ENCODE measurements around the gene KCNK10. TPM values are rescaled to one million over a fixed set of nuclear protein-coding genes. Genes with fewer than 3 reads are reported as not detected.

The KCNK10 gene
- total RNA-seq, 6 donors from 2014 or later = 0.13 to 0.30 TPM; not detected in 4

GRCh38 chr14:88286309-88286708 lies 36.8 kb downstream of the KCNK10 start:
- 55 to 65% methylated on average over 1 of the region's 1 CpG for WGBS, 2 donors
- Histone ChIP-seq H3K36me3 (no peaks in the 10 kb centered on the region), H3K9me3 (no peaks in the 10 kb centered on the region)

GRCh38 chr14:88281447-88281846 lies 41.6 kb downstream of the KCNK10 start:
- no peaks in the 10 kb centered on the region for H3K4me1 ChIP-seq
- H3K27ac ChIP-seq = no peak overlapping the region
- H3K36me3 ChIP-seq = no peaks in the 10 kb centered on the region
- no peaks in the 10 kb centered on the region for H3K9me3 ChIP-seq
- DNase-seq (no peak), ATAC-seq (ENCODE audit: low FRiP score in 2 of 2) (no peak)
- no peaks in the 10 kb centered on the region for H3K27me3 ChIP-seq
- TF ChIP-seq EP300 (IDR thresholded peaks at IDR 0.05) (no peak), POLR2AphosphoS5 (IDR thresholded peaks at IDR 0.05) (no peak), POLR2A (IDR thresholded peaks at IDR 0.05) (no peak), CTCF (IDR thresholded peaks at IDR 0.05) (no peak)
- no peak overlapping the region for H3K4me3 ChIP-seq
- WGBS, 2 donors = 78 to 81% methylated on average over 3 of the region's 3 CpGs

More at GRCh38 chr14:88286309-88286708, 36.8 kb downstream of the KCNK10 start:
- H3K27me3 ChIP-seq = no peaks in the 10 kb centered on the region
- no peaks in the 10 kb centered on the region for H3K4me1 ChIP-seq
- TF ChIP-seq CTCF (IDR thresholded peaks at IDR 0.05) = no peak
- no peak for TF ChIP-seq EP300 (IDR thresholded peaks at IDR 0.05)
- no peak for TF ChIP-seq POLR2AphosphoS5 (IDR thresholded peaks at IDR 0.05)
- TF ChIP-seq POLR2A (IDR thresholded peaks at IDR 0.05) = no peak
- H3K27ac ChIP-seq = no peak overlapping the region
- ATAC-seq (ENCODE audit: low FRiP score in 2 of 2) (no peak), DNase-seq (no peak)
- no peak overlapping the region for H3K4me3 ChIP-seq

GRCh38 chr14:88276923-88277596 lies 46.0 kb downstream of the KCNK10 start:
- H3K4me1 ChIP-seq = no peaks in the 10 kb centered on the region
- WGBS, 2 donors = 71 to 76% methylated on average over 3 of the region's 3 CpGs
- ATAC-seq (ENCODE audit: low FRiP score in 2 of 2) (no peak), DNase-seq (no peak)
- no peaks in the 10 kb centered on the region for H3K27me3 ChIP-seq
- no peaks in the 10 kb centered on the region for H3K9me3 ChIP-seq
- no peak overlapping the region for H3K27ac ChIP-seq
- no peaks in the 10 kb centered on the region for H3K36me3 ChIP-seq
- TF ChIP-seq POLR2AphosphoS5 (IDR thresholded peaks at IDR 0.05) (no peak), POLR2A (IDR thresholded peaks at IDR 0.05) (no peak), CTCF (IDR thresholded peaks at IDR 0.05) (no peak), EP300 (IDR thresholded peaks at IDR 0.05) (no peak)
- H3K4me3 ChIP-seq = no peak overlapping the region

- no peaks in the 10 kb centered on the region for H3K27me3 ChIP-seq
- no peak for DNase-seq
- 80 to 81% methylated on average over 10 of the region's 10 CpGs for WGBS, 2 donors
Observed at GRCh38 chr14:88272390-88273269, 50.4 kb downstream of the KCNK10 start.

More at GRCh38 chr14:88272390-88273269, 50.4 kb downstream of the KCNK10 start:
- no peak for ATAC-seq (ENCODE audit: low FRiP score in 2 of 2)
- no peaks in the 10 kb centered on the region for H3K9me3 ChIP-seq
- no peaks in the 10 kb centered on the region for H3K4me1 ChIP-seq
- no peak overlapping the region for H3K4me3 ChIP-seq
- H3K27ac ChIP-seq = no peak overlapping the region
- TF ChIP-seq CTCF (IDR thresholded peaks at IDR 0.05) = no peak
- TF ChIP-seq POLR2A (IDR thresholded peaks at IDR 0.05) = no peak
- no peak for TF ChIP-seq EP300 (IDR thresholded peaks at IDR 0.05)
- TF ChIP-seq POLR2AphosphoS5 (IDR thresholded peaks at IDR 0.05) = no peak
- no peaks in the 10 kb centered on the region for H3K36me3 ChIP-seq
